NCI-H82 treated with DMSO at 0.1 percent for 48 hours (cell line): ENCODE measurements around the gene TOPAZ1.

Source experiments
- DNase-seq: peaks from one replicate; lab custom pipeline; 2025; ENCODE audit not compliant: unreplicated experiment; lab: John Stamatoyannopoulos, UW

The TOPAZ1 gene

DNA sequence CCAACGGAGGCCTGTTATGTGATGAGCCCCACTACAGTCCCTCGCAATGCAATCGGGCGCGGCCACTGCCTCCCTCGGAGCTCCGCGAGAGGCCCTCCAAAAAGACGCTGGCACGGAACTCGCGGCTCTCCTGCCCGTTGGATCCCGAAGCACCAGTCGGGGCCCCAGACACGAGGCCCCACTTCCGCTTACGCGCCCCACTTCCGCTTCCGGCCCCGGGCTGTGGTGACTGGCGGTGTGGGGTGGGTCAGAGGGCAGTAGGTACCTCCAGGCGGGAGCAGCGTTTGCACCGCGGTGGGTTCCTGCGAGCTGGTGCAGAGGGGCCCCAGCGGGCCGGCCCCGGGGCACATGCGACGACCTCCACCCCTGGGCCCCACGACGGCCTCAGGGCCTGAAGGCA, at the start of gene TOPAZ1:
Gene TOPAZ1, plus strand, starts transcription at position 181 of the 400 bp plus-strand sequence. Its CDS starts 168 bp downstream, at position 349.
- DNase-seq, result no peak

DNA sequence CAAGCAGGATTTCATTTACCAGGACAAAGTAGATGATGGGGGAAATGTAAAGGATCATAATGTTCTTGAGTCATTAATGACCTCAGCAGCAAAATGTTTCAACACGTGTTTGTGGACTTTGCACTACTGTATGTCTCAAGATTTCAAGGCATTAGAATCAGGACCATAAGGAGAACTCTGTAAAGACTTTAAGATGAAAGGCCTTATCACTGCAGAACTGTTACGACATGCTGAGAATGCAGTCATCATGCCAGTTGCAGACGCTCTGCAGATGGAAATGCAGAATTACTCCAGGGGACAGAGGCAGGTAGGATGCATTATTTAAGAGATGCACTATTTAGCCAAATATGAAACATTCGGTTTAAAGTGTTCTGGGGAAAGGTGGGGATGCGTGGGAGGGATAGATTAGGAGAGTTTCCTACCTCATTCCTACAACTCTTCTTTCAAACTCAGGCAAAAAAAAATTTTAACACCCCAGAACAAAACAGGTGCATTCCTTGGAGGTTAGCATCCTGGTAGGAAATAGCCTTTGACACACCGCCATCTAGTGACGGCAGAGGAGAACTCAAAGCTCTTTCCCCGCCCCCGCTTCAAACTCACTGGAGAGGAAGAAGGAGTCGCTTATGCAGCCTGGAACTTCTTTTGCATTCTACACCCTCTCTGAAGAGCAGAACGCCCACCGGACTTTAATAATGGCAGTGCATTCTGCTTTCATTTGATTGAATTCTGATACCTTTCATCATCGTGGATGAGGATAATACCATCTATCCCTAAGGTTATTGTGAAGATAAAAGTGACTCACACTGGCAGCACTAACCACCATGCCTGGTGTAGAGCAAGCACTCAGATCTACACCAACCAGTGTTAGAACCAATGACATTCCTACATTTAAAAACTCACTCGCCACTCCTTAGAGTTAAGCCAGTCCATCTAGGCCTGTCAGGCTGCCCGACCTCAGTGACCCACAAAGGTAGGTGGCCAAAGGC, 43.1 kb upstream of the TOPAZ1 start:
- peak; percentile 1 for DNase-seq

DNA sequence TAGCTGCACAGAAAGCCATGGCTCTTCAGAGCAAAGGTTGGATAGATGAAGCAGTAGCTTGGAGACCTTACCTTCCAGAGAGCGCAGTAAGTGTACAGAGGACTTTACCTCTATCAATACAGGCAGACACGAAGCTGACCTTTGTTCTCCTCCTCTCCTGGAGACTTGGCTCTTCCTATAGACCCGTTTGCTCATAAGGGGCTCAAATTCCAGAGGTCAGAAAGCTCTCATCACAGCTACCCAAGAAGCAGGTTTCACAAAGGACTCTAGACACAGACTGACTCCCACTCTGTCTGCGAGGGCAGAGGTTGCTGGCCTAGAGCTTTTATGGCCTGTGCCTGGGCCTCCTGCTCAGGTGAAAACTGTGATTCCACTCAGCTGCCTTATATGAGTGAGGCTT, 35.4 kb upstream of the TOPAZ1 start:
- no peak for DNase-seq

DNA sequence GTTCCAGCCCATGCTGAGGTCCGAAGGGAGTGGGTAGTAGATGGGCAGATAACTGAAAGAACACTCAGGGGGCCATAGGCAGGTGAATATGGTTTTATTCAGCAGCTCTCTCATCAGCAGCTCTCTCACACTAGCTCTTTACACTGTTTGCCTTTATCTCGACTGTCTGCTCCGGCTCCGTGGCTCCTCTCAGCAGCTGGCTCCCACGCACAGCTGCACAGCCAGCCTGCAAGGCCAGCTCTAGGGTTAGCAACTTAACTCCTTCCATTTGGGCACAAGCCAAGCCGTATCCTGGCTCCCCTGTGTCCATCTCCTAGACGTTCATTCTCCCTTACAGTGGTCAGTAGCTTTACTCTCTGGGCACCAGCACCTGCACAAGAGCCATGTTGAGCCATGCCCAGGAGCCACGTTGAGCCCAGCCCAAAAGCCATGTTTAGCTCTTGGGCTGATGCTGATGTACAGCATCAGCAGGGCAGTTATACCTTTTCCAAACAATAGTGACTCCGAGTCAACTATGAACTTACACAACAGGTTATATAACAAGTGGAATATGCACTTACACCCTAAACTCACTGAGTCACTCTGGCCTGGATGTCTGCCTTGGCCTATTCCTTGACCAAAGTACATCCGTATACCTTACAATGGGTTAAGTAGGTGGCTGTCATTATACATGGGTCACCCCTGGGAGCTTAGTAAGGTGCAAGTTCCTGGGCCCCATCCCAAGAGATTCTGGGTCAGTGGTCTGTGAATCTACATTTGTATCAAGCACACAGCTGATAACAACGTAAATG, 34.6 kb upstream of the TOPAZ1 start:
- no peak for DNase-seq

DNA sequence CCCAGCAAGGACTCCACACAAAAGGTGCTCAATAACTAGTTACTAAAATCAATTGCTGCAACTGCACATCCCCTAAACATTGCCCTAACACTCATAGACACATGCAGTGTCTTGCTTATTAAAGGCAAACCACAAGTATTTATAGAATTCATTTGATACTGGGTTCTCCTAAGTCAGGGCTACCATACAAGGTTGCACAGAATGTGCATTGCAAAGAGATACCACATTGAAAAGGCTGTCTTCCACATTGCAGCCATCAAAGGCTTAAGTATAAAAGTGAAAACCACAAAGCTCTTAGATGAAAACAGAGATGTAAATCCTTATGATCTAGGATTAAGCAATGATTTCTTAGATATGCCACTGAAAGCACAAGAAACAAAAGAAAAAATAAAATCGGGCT, 33.6 kb upstream of the TOPAZ1 start:
- DNase-seq, result no peak

DNA sequence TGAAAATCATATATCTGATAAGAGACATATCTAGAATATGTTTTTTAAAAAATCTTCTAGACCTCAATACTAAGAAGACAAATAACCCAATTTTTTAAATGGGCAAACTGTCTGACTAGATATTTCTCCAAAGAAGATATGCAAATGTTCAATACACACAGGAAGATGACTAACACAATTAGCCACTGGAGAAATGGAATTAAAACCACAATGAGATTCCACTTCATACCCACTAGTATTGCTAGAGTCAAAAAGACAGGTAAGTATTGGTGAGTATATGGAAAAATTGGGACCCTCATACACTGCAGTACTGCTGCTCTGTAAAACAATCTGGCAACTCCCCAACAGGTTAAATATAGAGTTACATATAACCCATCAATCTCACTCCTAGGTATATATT, 33.1 kb upstream of the TOPAZ1 start:
- DNase-seq, result no peak

DNA sequence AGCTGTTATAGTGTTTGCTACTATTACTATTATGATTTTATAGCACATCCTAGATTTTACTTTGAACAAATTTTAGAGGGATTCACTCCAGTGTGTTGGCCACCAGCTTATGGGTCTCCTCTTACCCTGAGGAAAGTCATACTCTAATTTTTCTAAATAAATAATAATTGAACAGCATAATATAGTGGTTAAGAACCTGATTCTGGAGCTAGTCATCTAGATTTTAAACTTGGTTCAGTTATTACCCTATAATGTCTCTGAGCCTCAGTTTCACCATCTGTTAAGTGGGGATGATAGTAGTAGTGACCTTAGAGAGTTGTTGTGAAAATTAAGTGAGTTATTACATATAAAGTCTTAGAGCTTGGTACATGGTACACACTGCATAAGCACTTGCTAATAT, 30.7 kb upstream of the TOPAZ1 start:
- no peak for DNase-seq

DNA sequence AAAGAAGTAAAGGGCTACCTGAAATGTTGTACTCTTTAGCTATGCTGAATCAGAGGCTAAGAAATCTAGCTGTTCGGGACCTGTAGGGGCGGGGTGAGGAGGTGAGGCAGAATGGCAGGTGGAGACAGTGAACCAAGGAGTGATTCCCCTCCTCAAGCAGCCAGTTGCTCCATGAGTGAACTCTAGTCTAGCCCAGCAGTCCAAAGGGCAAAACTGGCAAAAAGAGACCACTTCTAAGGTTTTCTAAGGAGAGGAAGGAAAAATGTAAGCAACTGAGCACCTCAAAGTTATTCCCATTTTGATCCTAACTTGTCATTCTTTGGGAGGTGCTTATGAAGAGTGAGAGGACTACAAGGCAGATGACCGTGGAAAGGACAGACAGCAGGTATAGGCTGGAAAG, 19.3 kb upstream of the TOPAZ1 start:
- DNase-seq, result no peak

DNA sequence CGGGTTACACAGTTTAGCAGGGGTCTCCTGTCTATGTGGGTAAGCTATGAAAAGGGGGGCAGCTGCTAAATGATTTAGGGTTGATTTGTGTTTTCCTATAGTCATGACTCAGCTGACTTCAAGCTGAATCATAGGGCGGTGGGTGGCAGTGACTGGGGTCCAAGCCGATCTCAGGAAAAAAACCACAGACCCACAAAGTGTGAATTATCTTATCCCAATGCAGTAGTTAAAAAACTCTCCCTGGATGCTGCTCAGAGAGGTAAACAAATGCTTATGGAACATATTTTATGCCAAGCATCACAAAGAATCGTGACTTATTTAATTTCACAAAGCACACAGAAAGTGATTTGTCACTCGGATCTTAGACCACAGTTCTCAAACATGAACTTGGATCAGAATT, 18.4 kb upstream of the TOPAZ1 start:
- no peak for DNase-seq

DNA sequence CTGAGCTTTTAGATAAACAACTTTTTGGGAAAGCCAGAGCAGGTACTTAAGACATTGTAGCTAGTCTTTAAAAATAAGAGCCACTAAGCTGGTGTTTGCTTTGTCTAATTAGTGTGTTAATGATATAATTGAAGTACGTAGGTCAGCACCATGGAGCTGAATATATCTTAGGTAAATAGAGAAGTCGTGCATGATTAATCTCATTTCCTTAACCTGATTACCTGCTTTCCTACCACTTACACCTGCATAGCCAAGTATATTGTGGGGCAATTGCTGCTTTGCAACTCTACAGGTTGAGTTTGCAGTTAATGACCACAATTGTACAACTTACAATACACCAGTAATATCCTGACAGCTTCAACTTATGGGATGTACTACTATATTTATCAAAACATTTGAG, 17.6 kb upstream of the TOPAZ1 start:
- no peak for DNase-seq

DNA sequence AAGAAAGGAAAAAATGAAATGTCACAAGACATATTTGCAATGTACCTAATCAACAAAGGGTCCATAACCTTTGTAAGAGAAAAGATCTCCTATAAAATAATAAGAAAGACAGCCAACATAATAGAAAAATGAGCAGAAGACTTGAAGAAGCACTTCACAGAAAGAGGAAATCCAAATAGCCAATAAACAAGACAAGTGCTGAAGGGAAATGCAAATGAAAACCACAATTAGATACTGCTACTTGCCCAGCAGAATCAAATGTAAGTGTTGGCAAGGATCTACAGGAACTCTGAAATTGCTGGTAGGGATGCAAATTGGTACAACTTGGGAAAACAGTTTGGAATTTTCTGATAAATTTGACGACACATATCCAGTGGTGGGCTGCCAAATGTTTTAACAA, 15.1 kb upstream of the TOPAZ1 start:
- no peak for DNase-seq

DNA sequence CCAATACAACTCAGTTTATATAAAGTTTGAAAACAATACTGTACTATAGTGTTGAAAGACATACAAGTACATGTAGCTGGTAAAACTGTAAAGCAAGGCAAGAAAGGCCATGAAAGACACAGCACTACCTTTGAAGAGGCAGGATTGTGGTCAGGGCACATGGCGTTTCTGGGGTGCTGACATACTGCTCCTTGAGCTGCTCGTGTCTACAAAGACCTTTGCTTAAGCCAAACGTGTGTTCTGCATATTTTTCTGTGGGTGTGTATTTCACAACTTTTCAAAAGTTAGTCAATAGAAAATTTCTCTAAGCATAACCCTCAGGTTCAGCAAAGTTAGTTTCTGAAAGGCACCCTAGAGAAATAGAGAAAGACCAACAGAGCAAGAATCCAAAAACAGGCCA, 14.1 kb upstream of the TOPAZ1 start:
- no peak for DNase-seq

DNA sequence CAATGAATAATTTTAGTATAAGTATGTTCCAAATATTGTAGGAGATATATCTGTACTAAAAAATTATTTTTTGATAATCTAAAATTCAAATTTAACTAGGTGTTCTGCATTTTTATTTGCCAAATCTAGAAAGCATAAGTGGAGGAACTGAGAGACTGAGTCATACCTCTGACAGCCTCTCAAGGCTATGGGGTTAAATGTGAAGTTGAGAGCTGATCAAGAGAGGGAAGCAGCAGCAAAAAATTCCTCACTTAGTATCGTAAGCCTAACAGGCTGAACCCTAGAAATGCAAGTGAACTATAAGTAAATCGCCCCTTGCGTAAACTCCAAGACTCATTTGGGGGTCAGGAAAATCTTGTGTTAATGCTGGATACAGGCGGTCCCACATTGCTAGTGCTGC, 12.8 kb upstream of the TOPAZ1 start:
- DNase-seq, result no peak

DNA sequence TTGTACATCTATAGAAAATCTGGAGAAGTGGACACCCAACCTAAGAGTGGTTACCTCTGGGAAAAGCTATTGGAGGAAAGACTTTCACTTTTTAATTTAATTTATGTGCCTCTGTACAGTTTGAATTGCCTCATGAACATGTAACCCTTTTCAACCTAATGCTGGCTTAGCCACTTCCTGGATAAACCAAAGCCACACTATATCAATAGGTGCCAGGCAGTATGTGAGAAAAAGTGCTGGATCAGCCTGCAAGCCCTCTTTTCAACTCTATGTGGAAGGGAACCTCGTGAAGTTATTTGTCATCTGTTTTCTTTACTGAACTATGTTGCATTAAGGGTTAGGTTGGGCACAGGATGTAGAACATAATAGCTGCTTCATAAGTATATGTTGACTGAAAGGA, 9.3 kb upstream of the TOPAZ1 start:
- DNase-seq, result no peak

DNA sequence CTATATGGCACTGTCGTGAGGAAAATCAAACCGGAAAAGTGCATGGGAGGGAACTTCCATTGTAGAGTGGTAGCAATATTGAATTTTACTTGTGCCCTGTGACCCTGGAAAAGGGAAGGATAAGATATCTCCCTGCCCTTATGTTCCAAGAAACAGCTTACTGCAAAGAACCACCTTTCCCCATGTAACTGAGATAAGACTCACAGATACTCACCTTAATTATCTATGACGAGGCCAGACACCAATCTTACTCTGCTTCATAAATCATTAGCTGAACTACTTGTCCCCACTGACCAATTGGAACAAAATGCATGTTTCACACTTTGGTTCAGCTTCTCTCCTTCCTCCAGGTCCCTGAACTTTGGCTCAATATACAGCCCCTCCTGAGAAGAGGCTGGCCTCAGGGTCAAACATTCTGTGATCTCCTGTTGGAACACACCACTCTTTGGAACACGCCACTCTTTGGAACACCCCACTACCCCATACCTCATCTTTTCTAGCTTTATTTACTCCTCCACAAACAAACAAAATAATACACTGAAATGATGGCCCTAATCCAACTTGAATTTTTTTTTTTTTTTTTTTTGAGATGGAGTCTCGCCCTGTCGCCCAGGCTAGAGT, 6.9 kb upstream of the TOPAZ1 start:
- DNase-seq, result no peak

DNA sequence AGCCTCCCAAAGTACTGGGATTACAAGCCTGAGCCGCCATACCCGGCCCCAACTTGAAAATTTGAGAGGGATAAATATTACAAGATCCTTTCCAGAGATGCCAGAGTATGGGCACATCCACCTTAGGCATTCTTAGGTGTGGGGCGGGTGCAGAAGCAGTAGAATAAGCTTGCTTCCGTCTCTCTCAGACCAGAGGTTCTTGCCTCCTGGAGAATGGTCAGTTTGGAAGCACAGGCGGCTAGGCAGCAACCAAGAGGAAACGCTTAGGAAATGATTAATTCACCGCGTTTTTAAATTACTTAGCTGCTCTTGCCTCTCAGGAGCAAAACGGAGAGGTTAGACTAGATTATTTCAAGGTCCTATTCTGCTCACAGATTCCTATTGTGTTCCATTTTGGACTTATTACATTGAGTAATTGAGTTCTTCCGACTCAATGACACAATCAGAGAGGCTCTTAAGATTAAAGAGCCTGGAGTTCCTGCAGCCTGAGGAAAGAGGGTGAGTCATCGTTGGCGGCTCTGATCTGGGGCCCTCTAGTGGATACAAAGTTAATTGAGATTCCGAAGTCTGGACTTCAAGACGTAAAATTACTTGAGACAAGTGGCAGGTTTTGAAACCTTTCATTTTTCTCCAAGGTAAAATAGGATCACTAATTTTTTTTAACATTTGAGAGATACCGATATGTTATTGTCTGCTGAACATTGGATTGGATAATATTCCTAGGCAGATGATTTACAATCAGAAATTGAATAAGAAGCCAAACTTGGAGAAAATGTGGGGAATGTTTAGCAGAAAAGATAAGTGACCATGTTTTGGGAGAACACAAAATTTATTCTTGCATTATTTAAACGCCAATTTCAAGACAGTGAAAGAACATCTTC, 5.8 kb upstream of the TOPAZ1 start:
- peak; percentile 37 for DNase-seq

DNA sequence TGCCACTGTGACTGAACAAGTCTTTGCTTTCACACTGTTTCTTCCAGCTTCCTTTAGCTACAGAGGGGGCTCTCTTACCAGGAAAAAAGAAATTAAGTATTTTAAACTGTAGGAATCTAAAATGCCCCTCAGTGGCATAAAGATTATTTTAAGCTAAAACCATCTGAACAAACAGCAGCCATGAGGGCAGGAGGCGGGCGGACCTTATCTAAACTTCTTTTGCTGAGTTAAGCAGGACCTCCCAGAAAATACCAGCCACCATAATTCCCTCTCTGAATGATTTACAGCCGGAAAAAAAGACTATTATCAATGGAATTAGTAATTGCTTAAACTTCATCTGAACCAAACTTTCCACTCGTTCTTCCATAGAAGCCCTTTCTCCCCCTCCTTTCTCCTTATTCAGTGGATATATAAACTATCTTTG, 5.2 kb upstream of the TOPAZ1 start:
- DNase-seq, result no peak

DNA sequence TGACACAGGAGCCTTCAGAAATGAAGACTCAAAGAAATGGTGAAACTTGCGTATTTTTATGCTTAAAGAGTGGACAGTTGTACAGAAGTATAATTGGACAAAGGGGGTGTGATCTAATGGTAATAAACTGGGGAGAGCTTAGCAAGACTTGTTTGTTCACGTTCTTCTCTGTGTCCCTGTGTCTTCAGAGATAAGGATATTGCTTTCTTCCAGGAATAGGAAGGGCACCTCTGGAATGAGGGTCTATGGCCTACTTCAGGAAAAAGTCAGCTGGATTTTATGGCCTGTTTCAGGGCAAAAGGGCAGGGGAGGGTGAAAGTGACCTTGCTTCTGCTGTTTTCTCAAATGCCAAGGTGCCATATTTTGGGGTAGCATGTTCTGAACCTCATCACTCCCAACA, 4.5 kb upstream of the TOPAZ1 start:
- no peak for DNase-seq

DNA sequence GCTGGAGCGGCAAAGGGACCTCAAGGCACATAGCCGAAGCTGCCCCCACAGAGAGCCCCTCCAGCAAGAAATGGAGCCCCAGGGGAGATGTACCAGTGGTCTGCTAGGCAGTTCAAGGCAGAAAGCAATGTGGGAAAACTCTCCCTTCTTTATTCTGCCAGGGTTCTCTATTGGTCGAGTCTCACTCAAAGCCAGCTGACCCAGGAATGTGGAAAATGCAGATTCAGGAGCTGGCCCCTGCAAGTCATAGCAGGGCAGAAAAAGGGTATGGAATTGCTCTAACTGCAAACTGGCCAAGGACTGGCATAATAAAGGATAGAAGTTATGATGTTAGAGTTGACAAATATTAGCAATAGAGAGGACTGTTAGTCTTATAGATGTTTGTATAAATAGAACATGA, 4.0 kb upstream of the TOPAZ1 start:
- DNase-seq, result no peak

DNA sequence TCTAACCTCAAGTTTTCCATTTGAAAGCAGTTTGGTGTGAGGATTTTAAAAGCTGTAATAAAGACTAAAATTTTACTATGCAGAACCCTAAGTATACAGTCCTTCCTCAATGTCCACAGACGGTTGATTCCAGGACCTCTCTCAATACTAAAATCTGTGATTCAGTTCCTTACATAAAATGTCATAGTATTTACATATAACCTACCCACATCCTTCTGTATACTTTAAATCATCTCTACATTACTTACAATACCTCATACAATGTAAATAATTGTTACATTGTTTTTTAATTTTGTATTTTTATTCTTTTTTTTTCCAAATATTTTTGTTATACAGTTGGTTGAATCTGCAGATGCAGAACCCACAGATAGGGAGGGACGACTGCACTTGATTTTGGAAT, 2.8 kb upstream of the TOPAZ1 start:
- no peak for DNase-seq

DNA sequence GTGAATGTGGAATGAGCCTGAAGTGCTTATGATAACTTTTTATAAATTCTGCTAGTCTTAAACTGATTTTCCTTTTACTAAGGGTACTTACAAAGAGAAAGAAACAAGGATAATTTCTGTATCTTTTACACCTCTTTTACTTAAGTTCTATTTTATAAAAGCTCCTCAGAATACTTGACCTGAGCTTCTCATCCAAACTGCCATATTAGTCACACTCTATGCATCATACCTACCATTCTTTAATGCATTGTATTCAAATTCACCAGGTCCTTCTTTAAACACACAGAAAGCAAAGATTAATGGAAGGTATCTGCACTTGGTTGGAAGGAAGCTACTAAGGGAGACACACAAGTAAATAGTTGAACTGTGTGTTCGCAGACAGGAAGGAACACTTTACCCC, 1.6 kb upstream of the TOPAZ1 start:
- DNase-seq, result no peak
